SU-DHL-6 (cell line): Measurements from ENCODE around the gene HABP4.

Experiments used
- H2AFZ ChIP-seq: fragments of 200-600 bp; sonication (generic); 2 replicates; pipeline ENCODE4 v1.6.1; 2014; ENCODE audit warnings: low read depth, mild to moderate bottlenecking, moderate library complexity, mixed read lengths, antibody characterized with exemption, low read length; ENCODE audit not compliant: severe bottlenecking
- H3F3A ChIP-seq: fragments of 200-600 bp; shearing (Covaris generic); 2 replicates; pipeline ENCODE4 v1.6.0; 2016; ENCODE audit warnings: antibody characterized with exemption, mild to moderate bottlenecking; ENCODE audit not compliant: insufficient read depth
- H3K27ac ChIP-seq: fragments of 200-600 bp; sonication (generic); 2 replicates; pipeline ENCODE4 v1.5.1; 2016; ENCODE audit warnings: low read depth, mild to moderate bottlenecking, low read length, moderate library complexity, mixed read lengths
- H3K27me3 ChIP-seq: fragments of 200-600 bp; sonication (generic), shearing (Covaris generic); 2 replicates; pipeline ENCODE4 v1.6.0; 2014; ENCODE audit warnings: mild to moderate bottlenecking, low read length
- H3K36me3 ChIP-seq: fragments of 200-600 bp; sonication (generic); 2 replicates; pipeline ENCODE4 v1.6.1; 2014; ENCODE audit warnings: mild to moderate bottlenecking, low read length, mixed read lengths
- H3K4me2 ChIP-seq: fragments of 300-600, 200-600 bp; shearing (Covaris generic), sonication (generic); 2 replicates; pipeline ENCODE4 v1.6.0; 2014; ENCODE audit warnings: low read length, low read depth, mild to moderate bottlenecking; ENCODE audit not compliant: poor library complexity, severe bottlenecking
- H3K4me3 ChIP-seq: fragments of 200-600 bp; sonication (generic); 2 replicates; pipeline ENCODE4 v1.5.1; 2014; ENCODE audit warnings: antibody characterized with exemption, low read length, mild to moderate bottlenecking, mixed read lengths; ENCODE audit not compliant: insufficient read depth, poor library complexity, severe bottlenecking
- H3K79me2 ChIP-seq: fragments of 200-600 bp; sonication (generic); 2 replicates; pipeline ENCODE4 v1.6.1; 2014; ENCODE audit warnings: mild to moderate bottlenecking, low read length, moderate library complexity; ENCODE audit not compliant: insufficient read depth
- H3K9ac ChIP-seq: fragments of 200-600 bp; sonication (generic); 2 replicates; pipeline ENCODE4 v1.7.0; 2014; ENCODE audit warnings: mild to moderate bottlenecking, low read length
- H3K9me2 ChIP-seq: fragments of 200-600 bp; sonication (generic); replicated peaks from 2 replicates; pipeline ENCODE4 v1.6.1; 2014; ENCODE audit warnings: low read length; ENCODE audit not compliant: insufficient read depth
- H3K9me3 ChIP-seq: fragments of 200-600 bp; sonication (generic); 2 replicates; pipeline ENCODE4 v1.6.1; 2014; ENCODE audit warnings: low read length, mixed read lengths; ENCODE audit not compliant: insufficient read depth
- H4K20me1 ChIP-seq: fragments of 200-600 bp; sonication (generic); 2 replicates; pipeline ENCODE4 v1.6.1; 2014; ENCODE audit warnings: low read depth, mild to moderate bottlenecking, antibody characterized with exemption, low read length, moderate library complexity, mixed read lengths
- CTCF ChIP-seq: fragments of 200-600 bp; sonication (generic); IDR thresholded peaks from one replicate; pipeline ENCODE4 v1.5.1; 2017; ENCODE audit warnings: antibody characterized with exemption, mild to moderate bottlenecking, low read length, moderate library complexity; ENCODE audit not compliant: insufficient read depth, poor library complexity, severe bottlenecking
- EZH2phosphoT487 ChIP-seq: fragments of 200-600 bp; sonication (generic), shearing (Covaris generic); conservative IDR thresholded peaks from 2 replicates; pipeline ENCODE4 v1.6.1; 2018; ENCODE audit warnings: mild to moderate bottlenecking, antibody characterized with exemption, low read length, moderate library complexity, mixed read lengths

HABP4 gene

GRCh38 chr9:96417661-96418082 lies 32.3 kb upstream of the HABP4 start:
- peak overlapping the region; percentile 100 for H3K9ac ChIP-seq
- H3F3A ChIP-seq, result peaks cover 34% of the 10 kb centered on the region
- peak overlapping the region; percentile 78 for H3K4me3 ChIP-seq
- H2AFZ ChIP-seq, result no peak overlapping the region
- H4K20me1 ChIP-seq, result peaks cover 3% of the 10 kb centered on the region
- no peaks in the 10 kb centered on the region for H3K9me3 ChIP-seq
- peak overlapping the region; percentile 97 for H3K27ac ChIP-seq
- H3K79me2 ChIP-seq, result peaks cover 46% of the 10 kb centered on the region
- TF ChIP-seq EZH2phosphoT487, result no peak
- no peak for TF ChIP-seq CTCF
- H3K27me3 ChIP-seq, result no peaks in the 10 kb centered on the region
- H3K9me2 ChIP-seq, result no peaks in the 10 kb centered on the region
- H3K4me2 ChIP-seq, result peak overlapping the region; percentile 58
- peaks cover 7% of the 10 kb centered on the region for H3K36me3 ChIP-seq

GRCh38 chr9:96418083-96418919 lies 31.7 kb upstream of the HABP4 start, which contains the start of gene ZNF367:
Gene ZNF367 (minus strand): TSS chr9:96418370. CDS start chr9:96418032, 338 bp downstream.
- Histone ChIP-seq H3K27me3 (no peaks in the 10 kb centered on the region), H3K9me3 (no peaks in the 10 kb centered on the region), H3F3A (peaks cover 28% of the 10 kb centered on the region), H3K9me2 (no peaks in the 10 kb centered on the region), H3K27ac (peak within 1 kb of the TSS; percentile 97), H3K4me3 (peak within 1 kb of the TSS; percentile 82), H2AFZ (peak within 1 kb of the TSS; percentile 78), H4K20me1 (no peaks in the 10 kb centered on the region; the same call in 1 of the 2 replicates), H3K9ac (peak within 1 kb of the TSS; percentile 100), H3K79me2 (peaks cover 40% of the 10 kb centered on the region), H3K36me3 (peaks cover 7% of the 10 kb centered on the region), H3K4me2 (peak within 1 kb of the TSS; percentile 98)
- TF ChIP-seq EZH2phosphoT487 (no peak), CTCF (no peak)

- H3K79me2 ChIP-seq, result peaks cover 32% of the 10 kb centered on the region
- H3K27ac ChIP-seq, result peak overlapping the region; percentile 97
- H3F3A ChIP-seq, result peaks cover 20% of the 10 kb centered on the region
Observed at GRCh38 chr9:96418920-96419690, 30.9 kb upstream of the HABP4 start.

More at GRCh38 chr9:96418920-96419690, 30.9 kb upstream of the HABP4 start:
- peak overlapping the region; percentile 78 for H2AFZ ChIP-seq
- peak overlapping the region; percentile 100 for H3K9ac ChIP-seq
- H3K4me2 ChIP-seq, result peak overlapping the region; percentile 98
- no peaks in the 10 kb centered on the region for H3K9me2 ChIP-seq
- no peaks in the 10 kb centered on the region for H3K27me3 ChIP-seq
- no peaks in the 10 kb centered on the region for H4K20me1 ChIP-seq
- no peaks in the 10 kb centered on the region for H3K9me3 ChIP-seq
- H3K36me3 ChIP-seq, result peaks cover 7% of the 10 kb centered on the region
- H3K4me3 ChIP-seq, result peak overlapping the region; percentile 82
- TF ChIP-seq EZH2phosphoT487, result no peak
- TF ChIP-seq CTCF, result no peak
